HEK293T (cell line): Measurements from ENCODE around the gene PPP1R17.

Source experiments
- ARNT ChIP-seq: fragments of 450-650 bp; IDR thresholded peaks from 2 replicates; pipeline ENCODE4 v1.6.1; 2017; ENCODE audit warnings: mild to moderate bottlenecking
- BHLHE40 ChIP-seq: fragments of 450-650 bp; IDR thresholded peaks from 2 replicates; pipeline ENCODE4 v1.6.1; 2016; ENCODE audit warnings: mild to moderate bottlenecking, moderate library complexity, borderline replicate concordance
- ELF4 ChIP-seq: fragments of 450-650 bp; IDR thresholded peaks from 2 replicates; pipeline ENCODE4 v1.6.1; 2017; ENCODE audit warnings: antibody characterized with exemption
- FOXA1 ChIP-seq: fragments of 450-650 bp; IDR thresholded peaks from 2 replicates; pipeline ENCODE4 v1.6.1; 2016; ENCODE audit warnings: mild to moderate bottlenecking
- FOXK2 ChIP-seq: fragments of 450-650 bp; IDR thresholded peaks from 2 replicates; pipeline ENCODE4 v1.6.1; 2016; ENCODE audit warnings: mild to moderate bottlenecking
- FOXM1 ChIP-seq: fragments of 450-650 bp; IDR thresholded peaks from 2 replicates; pipeline ENCODE4 v1.6.1; 2017; ENCODE audit warnings: mild to moderate bottlenecking, borderline replicate concordance
- L3MBTL2 ChIP-seq: fragments of 450-650 bp; conservative IDR thresholded peaks from 2 replicates; pipeline ENCODE4 v1.6.1; 2016; ENCODE audit warnings: mild to moderate bottlenecking
- LEF1 ChIP-seq: fragments of 450-650 bp; IDR thresholded peaks from 2 replicates; pipeline ENCODE4 v1.6.1; 2017; ENCODE audit warnings: mild to moderate bottlenecking, borderline replicate concordance
- NFRKB ChIP-seq: fragments of 450-650 bp; IDR thresholded peaks from 2 replicates; pipeline ENCODE4 v1.6.1; 2016; ENCODE audit warnings: mild to moderate bottlenecking, moderate library complexity
- PKNOX1 ChIP-seq: fragments of 450-650 bp; IDR thresholded peaks from 2 replicates; pipeline ENCODE4 v1.6.1; 2016
- SP1 ChIP-seq: fragments of 450-650 bp; IDR thresholded peaks from 2 replicates; pipeline ENCODE4 v1.6.1; 2017
- SUZ12 ChIP-seq: fragments of 450-650 bp; IDR thresholded peaks from 2 replicates; pipeline ENCODE4 v1.6.1; 2016; ENCODE audit warnings: mild to moderate bottlenecking
- TARDBP ChIP-seq: fragments of 450-650 bp; IDR thresholded peaks from 2 replicates; pipeline ENCODE4 v1.6.1; 2016
- ZNF384 ChIP-seq: fragments of 450-650 bp; IDR thresholded peaks from 2 replicates; pipeline ENCODE4 v1.6.1; 2016

DNA sequence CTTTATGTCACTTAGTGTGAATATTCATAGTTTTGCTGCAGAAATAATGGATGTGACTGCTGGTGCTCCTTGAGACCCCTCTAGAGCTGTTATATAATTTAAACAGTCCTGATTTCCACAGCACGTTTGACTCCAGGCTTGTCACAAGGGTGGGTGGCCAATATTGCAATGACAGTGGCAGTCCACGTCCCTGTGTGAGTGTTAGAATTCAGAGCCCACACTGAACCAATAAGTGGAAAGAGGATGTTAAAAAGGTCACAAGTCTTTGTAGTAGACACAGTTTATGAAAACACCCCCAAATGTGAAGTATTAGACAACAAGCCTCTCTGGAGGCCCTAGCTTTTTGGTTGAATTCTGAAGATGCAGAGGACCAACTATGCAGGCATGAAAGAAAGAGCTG lies 2.0 kb downstream of the PPP1R17 start:
- no peak for TF ChIP-seq PKNOX1
- no peak for TF ChIP-seq FOXM1
- TF ChIP-seq SUZ12, result no peak
- no peak for TF ChIP-seq ELF4
- TF ChIP-seq FOXA1, result no peak
- TF ChIP-seq FOXK2, result no peak
- TF ChIP-seq TARDBP, result no peak
- TF ChIP-seq LEF1, result no peak
- no peak for TF ChIP-seq NFRKB
- TF ChIP-seq SP1, result no peak
- no peak for TF ChIP-seq ARNT
- no peak for TF ChIP-seq ZNF384
- no peak for TF ChIP-seq BHLHE40
- TF ChIP-seq L3MBTL2, result no peak
